Pancreas (tissue), 10 donors: Measurements from ENCODE around the gene PSMB10. TPM values are rescaled to one million over a fixed set of nuclear protein-coding genes. Genes with fewer than 3 reads are reported as not detected.

Experiments
- ATAC-seq, 4 donors: fragments of 200-7000 bp; cut with Tn5 transposase; one replicate each; pipeline versions ENCODE4 v1.8.0 to v1.9.1; 2020; ENCODE audit warnings: mild to moderate bottlenecking in 4 of 4, moderate library complexity in 4 of 4
- DNase-seq, 6 donors: peaks; one replicate each; pipeline ENCODE4 v3.0.0-alpha.2; 2020
- FAIRE-seq: peaks from 2 replicates; lab custom pipeline; 2012; peaks lifted over from hg19 to GRCh38; lab: Jason Lieb, UNC
- H3K27ac ChIP-seq, 4 donors: fragments of 200-600 bp; sonication (generic); 1 replicate in 3 of 4; 2 replicates in 1 of 4; pipeline versions ENCODE4 v1.5.0 to v1.8.0; 2020
- H3K27me3 ChIP-seq, 4 donors: fragments of 200-600 bp; one replicate each; pipeline ENCODE4 v1.8.0; 2021
- H3K36me3 ChIP-seq, 3 donors: fragments of 200-600 bp; sonication (generic) in 1 of 3; one replicate each; pipeline versions ENCODE4 v1.5.0 to v1.8.0; 2020 to 2021
- H3K4me1 ChIP-seq, 3 donors: fragments of 200-600 bp; one replicate each; pipeline ENCODE4 v1.8.0; 2021
- H3K4me3 ChIP-seq, 4 donors: fragments of 200-600 bp; sonication (generic) in 2 of 4; one replicate each; pipeline versions ENCODE4 v1.5.0 to v1.8.0; 2020 to 2021
- H3K9me3 ChIP-seq, 4 donors: fragments of 200-600 bp; one replicate each; pipeline ENCODE4 v1.8.0; 2021
- WGBS, 2 donors: extraction: QIAGEN DNeasy Blood & Tissue Kit; methylation state at CpG; one replicate each; pipeline ENCODE4 v1.1.7; 2013; 5-methylcytosine and 5-hydroxymethylcytosine counted together
- intact Hi-C, 3 donors: fragments of 100-400 bp; cut with DNase I; formaldehyde crosslinking; loops; one replicate each; pipeline versions ENCODE4 v1.11.1 to v1.14.2; 2022
- polyA plus RNA-seq, 2 donors: library from polyadenylated mRNA; stranded (reverse); fragments of 200-250 nt; gene quantifications; one replicate each; pipeline ENCODE4 v1.2.3, GENCODE V29; 2013
- total RNA-seq, 6 donors: library from RNA; stranded (reverse); fragmentation: NEBNext Ultra II Directional in 4 of 6; extraction: Animal tissue kit (Norgen Biotek cat#: 25700) in 4 of 6; gene quantifications; one replicate each; pipeline versions ENCODE4 v1.2.1 to v1.2.4, GENCODE V29; 2021 to 2023
- TF ChIP-seq, protein P1 (sequence below), 4 donors: fragments of 200-600 bp; sonication (generic) in 3 of 4; IDR thresholded peaks; one replicate each; pipeline versions ENCODE4 v1.5.0 to v1.8.0; 2021; ENCODE audit warnings: antibody characterized with exemption in 4 of 4
- donor health status: healthy with polysubstance abuse.
- donor health status: DM: no; HTN: no; CAD: no; lungs with moderate emphysema.
- donor health status: DM: no; HTN: no; CAD: no.
- donor health status: control.
- donor health status: control.
- donor health status: Bipolar disorder and iron deficiency.
- donor health status: DM: yes; HTN: yes; CAD: no.
- donor health status: DM: no; HTN: no; CAD: no.
- donor health status: DM: no; HTN: no; CAD: no.
- donor health status: DM: yes; HTN: yes; CAD: no.

PSMB10 gene
- total and polyA plus RNA-seq, 8 donors, result 40.0 to 195 (median 53.3) TPM

- TF ChIP-seq, protein P1, sequence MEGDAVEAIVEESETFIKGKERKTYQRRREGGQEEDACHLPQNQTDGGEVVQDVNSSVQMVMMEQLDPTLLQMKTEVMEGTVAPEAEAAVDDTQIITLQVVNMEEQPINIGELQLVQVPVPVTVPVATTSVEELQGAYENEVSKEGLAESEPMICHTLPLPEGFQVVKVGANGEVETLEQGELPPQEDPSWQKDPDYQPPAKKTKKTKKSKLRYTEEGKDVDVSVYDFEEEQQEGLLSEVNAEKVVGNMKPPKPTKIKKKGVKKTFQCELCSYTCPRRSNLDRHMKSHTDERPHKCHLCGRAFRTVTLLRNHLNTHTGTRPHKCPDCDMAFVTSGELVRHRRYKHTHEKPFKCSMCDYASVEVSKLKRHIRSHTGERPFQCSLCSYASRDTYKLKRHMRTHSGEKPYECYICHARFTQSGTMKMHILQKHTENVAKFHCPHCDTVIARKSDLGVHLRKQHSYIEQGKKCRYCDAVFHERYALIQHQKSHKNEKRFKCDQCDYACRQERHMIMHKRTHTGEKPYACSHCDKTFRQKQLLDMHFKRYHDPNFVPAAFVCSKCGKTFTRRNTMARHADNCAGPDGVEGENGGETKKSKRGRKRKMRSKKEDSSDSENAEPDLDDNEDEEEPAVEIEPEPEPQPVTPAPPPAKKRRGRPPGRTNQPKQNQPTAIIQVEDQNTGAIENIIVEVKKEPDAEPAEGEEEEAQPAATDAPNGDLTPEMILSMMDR (IDR thresholded peaks at IDR 0.05), result no peak
- Histone ChIP-seq H3K27ac (no peak overlapping the region), H3K27me3 (no peaks in the 10 kb centered on the region), H3K4me1 (no peaks in the 10 kb centered on the region), H3K36me3 (peaks cover 3 to 33% (median 6%) of the 10 kb centered on the region in 3 donors), H3K4me3 (no peak overlapping the region), H3K9me3 (no peaks in the 10 kb centered on the region)
- DNase-seq (peak in 2 of 6 donors; percentile 34), FAIRE-seq (no peak), ATAC-seq (peak in 1 of 4 donors; percentile 26)
- 88 to 92% methylated on average over 9 to 10 of the region's 10 CpGs for WGBS, 2 donors
- intact Hi-C loops, result no loop called here
These were observed 18.0 kb upstream of the PSMB10 start for GRCh38 chr16:67954421-67955196.

DNA sequence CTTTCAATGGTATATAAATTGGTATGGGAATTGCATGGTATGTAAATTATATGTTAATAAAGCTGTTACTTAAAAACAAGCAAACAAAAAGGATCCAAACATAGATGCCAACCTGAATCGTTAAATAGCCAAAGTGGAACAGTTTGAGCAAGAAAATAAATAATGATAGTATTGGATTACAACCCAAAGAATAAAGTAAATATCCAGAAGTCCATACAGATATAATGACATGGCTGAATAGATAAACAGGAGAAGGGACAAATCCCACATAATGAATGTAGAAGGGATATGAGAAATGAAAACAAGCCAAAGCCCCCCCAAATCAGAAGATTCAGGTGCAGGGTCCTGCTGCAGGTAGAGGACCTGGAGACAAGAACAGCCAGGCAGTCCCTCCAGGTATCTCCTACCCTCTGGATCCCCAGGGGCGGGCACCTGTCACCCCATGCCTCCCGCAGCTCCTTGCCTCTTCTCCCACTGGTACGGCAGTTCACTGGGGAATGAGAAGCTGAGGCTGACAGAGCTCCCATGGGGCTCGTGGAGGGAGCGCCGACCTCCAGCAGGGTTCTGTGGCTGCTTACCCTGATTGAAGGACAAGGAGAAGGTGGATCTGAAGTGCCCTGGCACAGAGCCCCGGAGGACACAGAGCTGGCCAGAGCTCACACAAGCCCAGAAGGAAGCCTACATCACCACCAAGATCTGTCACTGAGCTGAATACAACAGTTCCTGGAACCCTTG, 17.2 kb upstream of the PSMB10 start:
- H3K9me3 ChIP-seq, result no peaks in the 10 kb centered on the region
- TF ChIP-seq, protein P1 (IDR thresholded peaks at IDR 0.05), result no peak
- WGBS, 2 donors, result 77 to 83% methylated on average over 8 of the region's 8 CpGs
- no peak overlapping the region for H3K4me3 ChIP-seq
- H3K36me3 ChIP-seq, result peaks cover 3 to 37% (median 6%) of the 10 kb centered on the region in 3 donors
- no peaks in the 10 kb centered on the region for H3K27me3 ChIP-seq
- DNase-seq (peak in 1 of 6 donors; percentile 49), FAIRE-seq (no peak), ATAC-seq (no peak)
- no peaks in the 10 kb centered on the region for H3K4me1 ChIP-seq
- no peak overlapping the region for H3K27ac ChIP-seq
- intact Hi-C loops, result no loop called here

GRCh38 chr16:67951485-67951884, 14.8 kb upstream of the PSMB10 start:
- intact Hi-C loops, result no loop called here
- no peak for FAIRE-seq

DNA sequence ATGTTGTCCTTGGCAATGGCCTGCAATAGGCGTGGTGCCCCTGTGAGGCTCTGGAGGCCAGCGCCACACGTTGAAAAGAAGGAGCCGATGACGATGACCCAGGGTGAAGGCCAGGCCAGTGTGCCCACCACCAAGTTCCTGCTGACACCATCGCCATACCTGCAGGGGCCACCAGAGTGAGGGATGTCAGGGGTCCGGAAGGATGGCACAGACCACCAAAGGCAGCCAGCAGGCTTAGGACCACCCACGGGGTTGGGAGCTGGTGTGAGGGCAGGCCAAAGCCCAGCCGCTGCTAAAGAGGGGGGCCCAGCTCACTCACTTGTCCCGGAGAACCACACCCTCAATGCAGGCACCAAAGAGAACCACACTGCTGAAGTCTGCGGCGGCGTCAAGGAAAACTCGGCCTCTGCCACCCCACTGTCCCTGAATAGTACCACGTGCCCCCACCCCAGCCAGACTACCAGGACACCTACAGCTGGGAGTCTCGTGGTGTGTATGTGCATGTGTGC, 13.7 kb upstream of the PSMB10 start:
- Histone ChIP-seq H3K27ac (no peak overlapping the region), H3K9me3 (no peaks in the 10 kb centered on the region), H3K27me3 (no peaks in the 10 kb centered on the region), H3K4me3 (no peak overlapping the region), H3K4me1 (no peaks in the 10 kb centered on the region), H3K36me3 (peaks cover 7 to 60% (median 20%) of the 10 kb centered on the region in 3 donors)
- ATAC-seq (no peak), FAIRE-seq (no peak), DNase-seq (peak in 1 of 6 donors; percentile 36)
- 90 to 93% methylated on average over 16 of the region's 16 CpGs for WGBS, 2 donors
- intact Hi-C loops, result no loop called here
- TF ChIP-seq, protein P1 (IDR thresholded peaks at IDR 0.05), result no peak

More at GRCh38 chr16:67951485-67951884, 14.8 kb upstream of the PSMB10 start:
- Histone ChIP-seq H3K36me3 (peaks cover 7 to 49% (median 9%) of the 10 kb centered on the region in 3 donors), H3K9me3 (no peaks in the 10 kb centered on the region), H3K27ac (no peak overlapping the region), H3K4me1 (no peaks in the 10 kb centered on the region), H3K27me3 (no peaks in the 10 kb centered on the region), H3K4me3 (no peak overlapping the region)
- 69 to 71% methylated on average over 12 of the region's 12 CpGs for WGBS, 2 donors
- TF ChIP-seq, protein P1 (IDR thresholded peaks at IDR 0.05), result no peak
- DNase-seq, result peak in 4 of 6 donors; percentile 14 to 73 (median 50)
- peak in 1 of 4 donors; percentile 17 for ATAC-seq
